ENCODE results near the gene WDR81.
"Not testable (repeated sequence)": the region's sequence is repeated elsewhere in the genome, so short reads cannot be mapped to it uniquely, and the experiment has no call there.

The WDR81 gene

GRCh38 chr17:1755827-1756262 is 31.3 kb downstream of the WDR81 start:
- no peak for DNase-seq

DNA sequence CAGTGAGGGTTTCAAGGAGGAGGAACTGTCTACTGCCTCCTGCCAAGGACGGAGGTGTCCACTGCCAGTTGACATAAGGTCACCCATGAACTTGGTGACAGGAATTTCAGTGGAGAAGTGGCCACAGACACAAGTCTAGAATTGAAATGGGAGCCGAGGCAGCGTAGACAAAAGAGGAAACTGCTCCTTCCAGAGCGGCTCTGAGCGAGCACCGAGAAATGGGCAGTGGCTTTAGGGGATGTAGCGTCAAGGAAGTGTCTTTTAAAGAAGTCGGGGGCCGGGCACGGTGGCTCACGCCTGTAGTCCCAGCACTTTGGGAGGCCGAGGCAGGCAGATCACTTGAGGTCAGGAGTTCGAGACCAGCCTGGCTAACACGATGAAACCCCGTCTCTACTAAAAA is 34.3 kb downstream of the WDR81 start:
- no peak for DNase-seq

DNA sequence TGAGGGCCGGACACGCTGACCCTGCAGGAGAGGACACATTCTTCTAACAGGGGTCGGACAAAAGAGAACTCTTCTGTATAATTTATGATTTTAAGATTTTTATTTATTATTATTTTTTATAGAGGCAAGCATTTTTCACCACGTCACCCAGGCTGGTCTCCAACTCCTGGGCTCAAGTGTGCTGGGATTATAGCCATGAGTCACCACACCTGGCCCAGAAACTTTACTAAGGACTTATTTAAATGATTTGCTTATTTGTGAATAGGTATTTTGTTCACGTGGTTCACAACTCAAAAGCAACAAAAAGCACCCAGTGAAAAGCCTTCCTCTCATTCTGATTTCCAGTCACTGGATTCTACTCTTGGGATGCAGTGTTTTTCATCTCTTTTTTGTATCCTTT is 35.0 kb downstream of the WDR81 start:
- no peak for DNase-seq

GRCh38 chr17:1762233-1762900 is 37.9 kb downstream of the WDR81 start:
- no peak for DNase-seq

DNA sequence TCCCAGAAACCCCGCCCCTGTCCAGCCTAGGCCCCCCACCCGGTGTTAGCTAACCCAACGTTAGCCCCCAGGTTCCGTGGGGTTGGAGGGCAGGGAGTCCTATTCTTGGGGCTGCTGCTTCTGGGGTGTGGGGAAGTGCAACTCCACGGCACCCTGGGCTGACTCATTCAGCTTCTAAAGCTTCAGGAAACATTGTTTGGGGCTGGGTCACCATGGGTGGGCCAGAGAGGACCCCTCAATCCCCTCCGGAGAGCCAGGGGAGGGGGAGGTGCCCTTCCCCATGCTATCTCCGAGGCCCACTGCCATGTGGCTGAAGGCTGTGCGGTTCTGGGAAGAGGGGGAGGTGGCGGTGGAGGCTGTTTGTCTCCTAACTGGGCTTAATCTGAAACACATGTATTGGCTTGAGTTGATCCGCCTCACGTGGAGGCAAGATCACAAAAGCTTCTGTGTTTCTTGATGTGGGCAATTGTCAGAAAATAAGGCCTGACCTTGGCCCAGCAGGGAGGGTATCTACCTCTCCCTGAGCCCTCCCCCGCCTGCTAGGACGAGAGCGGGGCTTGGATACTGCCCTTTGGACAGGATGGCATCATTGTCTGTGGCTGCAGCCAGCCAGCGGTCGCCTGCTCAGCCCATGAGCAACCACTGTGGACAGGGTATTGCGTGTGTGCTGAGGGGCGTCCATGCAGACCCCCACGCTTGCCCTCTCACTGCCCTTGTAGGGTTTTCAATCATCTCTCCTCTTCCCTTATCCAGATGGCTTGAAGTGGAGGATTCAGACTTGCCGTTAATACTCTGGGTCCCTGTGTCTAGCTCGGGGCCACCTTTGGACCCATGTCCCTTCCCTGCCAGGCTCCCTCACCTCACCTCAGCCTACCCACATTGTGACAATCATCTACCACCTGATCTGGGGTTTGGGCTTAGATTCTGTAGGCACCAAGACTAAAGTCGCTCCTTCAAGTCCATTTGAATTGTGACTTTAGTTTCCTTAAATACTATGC is 38.7 kb downstream of the WDR81 start:
- DNase-seq = no peak

- DNase-seq = peak; percentile 41
Observed at GRCh38 chr17:1764284-1764683, 39.8 kb downstream of the WDR81 start.

GRCh38 chr17:1764705-1765104 is 40.2 kb downstream of the WDR81 start:
- not testable (repeated sequence) for DNase-seq

GRCh38 chr17:1765576-1765975 is 41.1 kb downstream of the WDR81 start:
- no peak for DNase-seq

DNA sequence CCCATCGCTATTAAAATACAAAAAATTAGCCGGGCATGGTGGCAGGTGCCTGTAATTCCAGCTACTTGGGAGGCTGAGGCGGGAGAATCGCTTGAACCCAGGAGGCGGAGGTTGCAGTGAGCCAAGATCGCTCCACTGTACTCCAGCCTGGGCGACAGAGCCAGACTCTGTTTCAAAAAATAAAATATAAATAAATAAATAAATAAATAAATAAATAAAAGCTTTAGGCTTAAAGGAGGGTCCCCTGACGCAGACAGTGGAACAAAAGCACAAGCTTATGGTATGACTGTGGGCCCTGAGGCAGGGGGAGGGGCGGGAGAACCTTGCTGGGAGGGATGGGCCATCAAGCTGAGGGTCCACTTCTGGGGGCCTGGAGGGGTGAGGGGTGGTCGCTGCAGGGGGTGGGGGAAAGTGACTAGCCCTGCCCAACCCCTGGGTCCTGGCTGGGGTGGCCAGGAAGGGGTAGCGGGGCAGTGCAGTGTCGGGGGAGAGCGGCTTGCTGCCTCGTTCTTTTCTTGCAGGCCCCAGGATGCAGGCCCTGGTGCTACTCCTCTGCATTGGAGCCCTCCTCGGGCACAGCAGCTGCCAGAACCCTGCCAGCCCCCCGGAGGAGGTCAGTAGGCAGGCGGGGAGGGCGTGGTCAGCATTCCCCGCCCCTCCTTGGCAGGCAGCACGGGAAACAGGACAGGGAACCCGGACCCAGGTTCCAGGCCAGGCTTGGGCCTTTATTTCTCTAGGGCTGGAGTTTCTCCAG is 42.1 kb downstream of the WDR81 start:
- DNase-seq = no peak

- no peak for DNase-seq
Observed at GRCh38 chr17:1767358-1767757, 42.9 kb downstream of the WDR81 start.

DNA sequence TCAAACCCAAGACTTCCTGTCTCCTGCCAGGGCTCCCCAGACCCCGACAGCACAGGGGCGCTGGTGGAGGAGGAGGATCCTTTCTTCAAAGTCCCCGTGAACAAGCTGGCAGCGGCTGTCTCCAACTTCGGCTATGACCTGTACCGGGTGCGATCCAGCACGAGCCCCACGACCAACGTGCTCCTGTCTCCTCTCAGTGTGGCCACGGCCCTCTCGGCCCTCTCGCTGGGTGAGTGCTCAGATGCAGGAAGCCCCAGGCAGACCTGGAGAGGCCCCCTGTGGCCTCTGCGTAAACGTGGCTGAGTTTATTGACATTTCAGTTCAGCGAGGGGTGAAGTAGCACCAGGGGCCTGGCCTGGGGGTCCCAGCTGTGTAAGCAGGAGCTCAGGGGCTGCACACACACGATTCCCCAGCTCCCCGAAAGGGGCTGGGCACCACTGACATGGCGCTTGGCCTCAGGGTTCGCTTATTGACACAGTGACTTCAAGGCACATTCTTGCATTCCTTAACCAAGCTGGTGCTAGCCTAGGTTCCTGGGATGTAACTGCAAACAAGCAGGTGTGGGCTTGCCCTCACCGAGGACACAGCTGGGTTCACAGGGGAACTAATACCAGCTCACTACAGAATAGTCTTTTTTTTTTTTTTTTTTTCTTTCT is 45.4 kb downstream of the WDR81 start:
- no peak for DNase-seq

DNA sequence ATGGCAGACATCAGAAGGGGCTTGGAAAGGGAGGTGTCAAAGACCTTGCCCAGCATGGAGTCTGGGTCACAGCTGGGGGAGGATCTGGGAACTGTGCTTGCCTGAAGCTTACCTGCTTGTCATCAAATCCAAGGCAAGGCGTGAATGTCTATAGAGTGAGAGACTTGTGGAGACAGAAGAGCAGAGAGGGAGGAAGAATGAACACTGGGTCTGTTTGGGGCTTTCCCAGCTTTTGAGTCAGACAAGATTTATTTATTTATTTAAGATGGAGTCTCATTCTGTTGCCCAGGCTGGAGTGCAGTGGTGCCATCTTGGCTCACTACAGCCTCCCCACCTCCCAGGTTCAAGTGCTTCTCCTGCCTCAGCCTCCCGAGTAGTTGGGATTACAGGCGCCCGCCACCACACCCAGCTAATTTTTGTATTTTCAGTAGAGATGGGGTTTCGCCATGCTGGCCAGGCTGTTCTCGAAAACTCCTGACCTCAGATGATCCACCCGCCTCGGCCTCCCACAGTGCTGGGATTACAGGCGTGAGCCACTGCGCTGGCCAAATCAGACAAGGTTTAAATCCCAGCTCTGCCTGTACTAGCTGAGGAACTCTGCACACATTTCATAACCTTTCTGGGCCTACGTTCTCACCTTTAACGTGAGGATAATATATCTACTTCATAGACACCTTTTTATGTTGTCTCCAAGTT is 48.6 kb downstream of the WDR81 start:
- DNase-seq = not testable (repeated sequence)

DNA sequence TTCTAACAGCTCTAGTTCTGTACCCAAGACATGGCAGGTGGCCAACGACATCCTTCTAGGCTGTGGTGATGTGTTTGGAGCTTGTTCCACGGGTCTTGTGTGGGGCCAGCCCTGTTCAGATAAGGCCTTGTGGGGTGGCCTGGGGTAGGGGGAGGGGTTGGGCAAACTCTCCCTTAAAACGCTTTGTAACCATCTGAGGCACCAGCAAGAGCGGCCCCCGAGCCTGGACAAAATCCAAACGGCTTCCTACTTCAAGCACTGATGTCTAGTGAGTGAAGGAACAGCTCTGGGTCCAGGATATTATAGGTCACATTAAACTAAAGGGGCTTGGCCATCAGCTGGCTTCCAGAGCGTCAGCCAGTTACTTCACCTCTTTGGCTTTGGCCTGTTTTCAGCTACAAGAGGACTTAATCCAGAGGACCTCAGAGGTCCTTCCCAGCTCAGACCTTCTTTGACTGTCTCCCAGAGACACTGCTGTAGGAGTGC is 49.2 kb downstream of the WDR81 start:
- no peak for DNase-seq

DNA sequence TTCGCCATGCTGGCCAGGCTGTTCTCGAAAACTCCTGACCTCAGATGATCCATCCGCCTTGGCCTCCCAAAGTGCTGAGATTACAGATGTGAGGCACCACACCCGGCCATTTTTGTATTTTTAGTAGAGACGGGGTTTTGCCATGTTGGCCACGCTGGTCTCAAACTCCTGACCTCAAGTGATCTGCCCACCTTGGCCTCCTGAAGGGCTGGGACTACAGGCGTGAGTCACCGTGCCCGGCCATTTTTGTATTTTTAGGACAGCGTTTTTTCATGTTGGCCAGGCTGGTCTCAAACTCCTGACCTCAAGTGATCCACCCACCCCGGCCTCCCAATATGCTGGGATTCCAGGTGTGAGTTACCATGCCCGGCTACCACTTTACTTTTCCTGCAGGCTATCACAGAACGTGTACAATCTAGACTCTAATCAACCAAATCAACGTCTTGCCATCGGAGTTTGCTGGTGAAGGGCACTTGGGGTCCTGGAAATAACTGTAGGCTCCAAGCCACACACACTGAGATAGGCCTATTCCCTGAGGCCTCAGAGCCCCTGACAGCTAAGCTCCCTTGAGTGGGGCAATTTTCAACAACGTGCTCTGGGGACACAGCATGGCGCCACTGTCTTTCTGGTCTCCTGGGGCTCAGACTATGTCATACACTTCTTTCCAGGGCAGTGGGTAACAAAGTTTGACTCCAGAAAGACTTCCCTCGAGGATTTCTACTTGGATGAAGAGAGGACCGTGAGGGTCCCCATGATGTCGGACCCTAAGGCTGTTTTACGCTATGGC is 50.1 kb downstream of the WDR81 start:
- no peak for DNase-seq

DNA sequence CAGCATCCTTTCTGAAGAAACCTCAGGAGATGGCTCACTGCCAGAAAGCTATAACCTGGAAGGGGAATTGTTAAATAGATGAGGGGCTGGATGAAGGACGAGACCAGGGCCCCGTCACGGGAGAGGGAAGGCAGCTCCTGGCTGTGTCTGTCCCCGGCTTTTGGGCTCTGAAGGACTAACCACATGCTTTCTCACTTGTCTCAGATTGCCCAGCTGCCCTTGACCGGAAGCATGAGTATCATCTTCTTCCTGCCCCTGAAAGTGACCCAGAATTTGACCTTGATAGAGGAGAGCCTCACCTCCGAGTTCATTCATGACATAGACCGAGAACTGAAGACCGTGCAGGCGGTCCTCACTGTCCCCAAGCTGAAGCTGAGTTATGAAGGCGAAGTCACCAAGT is 51.8 kb downstream of the WDR81 start:
- DNase-seq = no peak

GRCh38 chr17:1776857-1777256 is 52.4 kb downstream of the WDR81 start:
- DNase-seq = no peak

- no peak for DNase-seq
Observed at GRCh38 chr17:1779571-1780131, 55.1 kb downstream of the WDR81 start.

GRCh38 chr17:1782171-1782567 is 57.7 kb downstream of the WDR81 start:
- no peak for DNase-seq

GRCh38 chr17:1783271-1783670 is 58.8 kb downstream of the WDR81 start:
- DNase-seq = no peak

GRCh38 chr17:1783834-1784611 is 59.5 kb downstream of the WDR81 start:
- DNase-seq = no peak

Data from activated naive CD4-positive, alpha-beta T cell treated with anti-CD3 and anti-CD28 coated beads, Interleukin-2, amount 50 U/mL, for 16 hours (primary cell).